Measurements from ENCODE around the gene SLC19A2. TPM values are rescaled to one million over a fixed set of nuclear protein-coding genes. Genes with fewer than 3 reads are reported as not detected.

SLC19A2 gene
- total RNA-seq, 1 experiment from 2014 or later, result 12.8 TPM

DNA sequence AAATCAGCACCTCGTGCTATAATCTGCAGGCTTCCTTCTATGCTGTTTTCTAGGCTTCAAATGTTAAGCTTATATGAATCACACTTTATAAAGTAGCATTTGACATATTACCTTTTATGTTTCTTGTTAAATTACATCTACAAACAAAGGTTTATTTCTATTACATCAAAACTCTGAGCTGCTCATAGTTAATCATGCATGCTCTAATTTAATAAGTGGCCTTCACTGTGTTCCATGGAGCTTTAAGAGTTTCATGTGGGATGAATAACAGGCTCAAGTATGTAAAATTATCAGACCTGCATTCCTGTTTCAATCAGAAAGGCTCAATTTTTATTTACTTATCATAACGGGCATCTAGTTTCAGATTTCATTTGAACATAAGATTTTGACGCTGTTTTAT is 13.0 kb downstream of the SLC19A2 start:
- Mint-ChIP-seq H3K27ac (no peak overlapping the region), H3K4me3 (no peak overlapping the region), H3K36me3 (ENCODE audit: insufficient read depth in 1 of 3, low read depth in 3 of 3) (peaks cover 14 to 18% (median 18%) of the 10 kb centered on the region in 3 experiments; a peak in 6 of 7 replicates), H3K9me3 (no peaks in the 10 kb centered on the region), H3K4me1 (peaks cover 4 to 5% of the 10 kb centered on the region in 2 experiments; a peak in 3 of 4 replicates), H3K27me3 (ENCODE audit: low read depth) (no peaks in the 10 kb centered on the region)
- Histone ChIP-seq H3K79me2 (ENCODE audit: insufficient read depth, low read length) (no peaks in the 10 kb centered on the region; the same call in 1 of the 2 replicates), H3K79me1 (ENCODE audit: insufficient read depth, low read depth, low read length, poor library complexity, severe bottlenecking) (peaks cover 2% of the 10 kb centered on the region), H2BK5ac (ENCODE audit: insufficient read length, low read length) (no peak overlapping the region), H4K20me1 (ENCODE audit: control insufficient read depth, insufficient read depth, insufficient read length) (no peaks in the 10 kb centered on the region), H2BK12ac (ENCODE audit: insufficient read length, low read depth, low read length) (no peak overlapping the region), H2BK15ac (ENCODE audit: low read depth, low read length) (no peak overlapping the region), H3K23ac (ENCODE audit: insufficient read length, low read depth, low read length) (no peak overlapping the region), H3K4ac (ENCODE audit: low read depth, low read length) (no peak overlapping the region), H2AFZ (ENCODE audit: low read length) (no peak overlapping the region), H3K27me3 (ENCODE audit: insufficient read depth, low read length) (no peaks in the 10 kb centered on the region), H4K91ac (ENCODE audit: insufficient read length, low read depth, low read length) (no peak overlapping the region), H3K9me3 (ENCODE audit: control insufficient read depth, low read depth, low read length) (no peaks in the 10 kb centered on the region), H2AK5ac (ENCODE audit: insufficient read length, low read length) (no peak overlapping the region), H4K8ac (replicated peaks; ENCODE audit: insufficient read length, low read depth, low read length) (no peak overlapping the region), H2BK120ac (ENCODE audit: low read depth, low read length, poor library complexity, severe bottlenecking) (no peak overlapping the region), H3T11ph (ENCODE audit: low read length) (no peak overlapping the region), H4K5ac (ENCODE audit: insufficient read length, low read depth, low read length) (no peak overlapping the region), H3K4me1 (ENCODE audit: insufficient read depth, low read length) (no peaks in the 10 kb centered on the region; the same call in 1 of the 2 replicates), H3K56ac (ENCODE audit: insufficient read length, low read depth, low read length) (no peak overlapping the region), H3K4me2 (ENCODE audit: insufficient read depth, insufficient read length, low read length) (no peak overlapping the region), H3K27ac (ENCODE audit: insufficient read length, low read depth, low read length) (no peak overlapping the region), H3K23me2 (ENCODE audit: insufficient read length, low read depth, low read length, poor library complexity, severe bottlenecking) (no peaks in the 10 kb centered on the region), H2BK20ac (ENCODE audit: low read depth, low read length, poor library complexity, severe bottlenecking) (no peak overlapping the region), H3K18ac (ENCODE audit: insufficient read length, low read depth, low read length) (no peak overlapping the region), H3K9ac (ENCODE audit: extremely low read depth, insufficient read length, low read length) (no peak overlapping the region), H3K14ac (ENCODE audit: insufficient read depth, low read length) (no peak overlapping the region)
- no CpG with 5 or more reads among the region's 3 CpGs for WGBS (ENCODE audit: extremely low coverage, insufficient read length, low lambda C conversion rate)
- TF ChIP-seq, protein P1, sequence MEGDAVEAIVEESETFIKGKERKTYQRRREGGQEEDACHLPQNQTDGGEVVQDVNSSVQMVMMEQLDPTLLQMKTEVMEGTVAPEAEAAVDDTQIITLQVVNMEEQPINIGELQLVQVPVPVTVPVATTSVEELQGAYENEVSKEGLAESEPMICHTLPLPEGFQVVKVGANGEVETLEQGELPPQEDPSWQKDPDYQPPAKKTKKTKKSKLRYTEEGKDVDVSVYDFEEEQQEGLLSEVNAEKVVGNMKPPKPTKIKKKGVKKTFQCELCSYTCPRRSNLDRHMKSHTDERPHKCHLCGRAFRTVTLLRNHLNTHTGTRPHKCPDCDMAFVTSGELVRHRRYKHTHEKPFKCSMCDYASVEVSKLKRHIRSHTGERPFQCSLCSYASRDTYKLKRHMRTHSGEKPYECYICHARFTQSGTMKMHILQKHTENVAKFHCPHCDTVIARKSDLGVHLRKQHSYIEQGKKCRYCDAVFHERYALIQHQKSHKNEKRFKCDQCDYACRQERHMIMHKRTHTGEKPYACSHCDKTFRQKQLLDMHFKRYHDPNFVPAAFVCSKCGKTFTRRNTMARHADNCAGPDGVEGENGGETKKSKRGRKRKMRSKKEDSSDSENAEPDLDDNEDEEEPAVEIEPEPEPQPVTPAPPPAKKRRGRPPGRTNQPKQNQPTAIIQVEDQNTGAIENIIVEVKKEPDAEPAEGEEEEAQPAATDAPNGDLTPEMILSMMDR (conservative IDR thresholded peaks at IDR 0.05), result no peak
- no peak for DNase-seq

Measured in H9 (cell line).